H1 (cell line): Measurements from ENCODE around the gene BARHL1. TPM values are rescaled to one million over a fixed set of nuclear protein-coding genes. Genes with fewer than 3 reads are reported as not detected.

Experiments used
- CTCF ChIA-PET: fragments of 300-600 bp; sonication (Branson Sonifier 250); formaldehyde crosslinking; loops from one replicate; lab custom pipeline; 2021; ENCODE audit not compliant: partially characterized antibody; lab: Charles Lee
- POLR2A ChIA-PET: fragments of 300-600 bp; sonication (Branson Sonifier 250); formaldehyde crosslinking; loops from one replicate; lab custom pipeline; 2021; ENCODE audit warnings: inconsistent platforms; ENCODE audit not compliant: partially characterized antibody; lab: Charles Lee
- DNase-seq, 2 experiments: peaks; one replicate each; pipeline versions ENCODE4 v3.0.0 to v3.0.0-alpha.2; 2010 to 2022; ENCODE audit warnings: low spot score in 2 of 2, low read depth in 1 of 2, mixed read lengths in 1 of 2
- FAIRE-seq: peaks from 2 replicates; lab custom pipeline; 2011; peaks lifted over from hg19 to GRCh38; lab: Jason Lieb, UNC
- H2AFZ ChIP-seq: 2 replicates; pipeline ENCODE4 v1.8.1; 2012; ENCODE audit warnings: low read length, inconsistent platforms
- H2AK5ac ChIP-seq: 2 replicates; pipeline ENCODE4 v1.6.1; 2013; ENCODE audit warnings: low read depth, low read length
- H2BK120ac ChIP-seq: replicated peaks from 2 replicates; pipeline ENCODE3; 2013; ENCODE audit warnings: low read depth, low read length, inconsistent platforms
- H2BK12ac ChIP-seq: 2 replicates; pipeline ENCODE4 v1.6.1; 2013; ENCODE audit warnings: low read depth, low read length
- H2BK15ac ChIP-seq: 2 replicates; pipeline ENCODE4 v1.6.1; 2013; ENCODE audit warnings: low read length
- H2BK20ac ChIP-seq: 2 replicates; pipeline ENCODE4 v1.6.1; 2013; ENCODE audit warnings: low read length
- H2BK5ac ChIP-seq: 2 replicates; pipeline ENCODE4 v1.6.1; 2013; ENCODE audit warnings: low read depth, low read length
- H3K14ac ChIP-seq: 2 replicates; pipeline ENCODE4 v1.6.1; 2013; ENCODE audit warnings: inconsistent platforms; ENCODE audit not compliant: insufficient read length
- H3K18ac ChIP-seq: 2 replicates; pipeline ENCODE4 v1.6.1; 2013; ENCODE audit warnings: low read length; ENCODE audit errors: extremely low read depth
- H3K23ac ChIP-seq: 2 replicates; pipeline ENCODE4 v1.6.1; 2013; ENCODE audit warnings: inconsistent platforms; ENCODE audit not compliant: insufficient read length
- H3K23me2 ChIP-seq: 2 replicates; pipeline ENCODE4 v1.6.1; 2013; ENCODE audit warnings: low read depth, low read length
- H3K27ac ChIP-seq: 2 replicates; pipeline ENCODE4 v1.6.1; 2011; ENCODE audit warnings: low read depth, low read length, inconsistent platforms
- H3K27me3 ChIP-seq, 4 experiments: replicated peaks in 1 of 4; 1 replicate in 1 of 4; 2 replicates in 3 of 4; pipeline versions ENCODE4 v1.6.1 to v1.8.1; 2011 to 2013; ENCODE audit warnings: low read length in 3 of 4, mild to moderate bottlenecking in 3 of 4, inconsistent platforms in 2 of 4, mixed read lengths in 2 of 4, moderate library complexity in 1 of 4; ENCODE audit not compliant: control insufficient read depth in 3 of 4, insufficient read depth in 3 of 4; ENCODE audit errors: extremely low read depth in 1 of 4
- H3K36me3 ChIP-seq, 4 experiments: 2 replicates each; pipeline versions ENCODE4 v1.6.1 to v1.8.1; 2011 to 2013; ENCODE audit warnings: mild to moderate bottlenecking in 4 of 4, low read length in 3 of 4, moderate library complexity in 2 of 4, control low read depth in 1 of 4, inconsistent platforms in 1 of 4; ENCODE audit not compliant: insufficient read depth in 4 of 4, control insufficient read depth in 2 of 4
- H3K4ac ChIP-seq: replicated peaks from 2 replicates; pipeline ENCODE3; 2013; ENCODE audit warnings: low read length, low read depth, mixed read lengths, inconsistent platforms; ENCODE audit not compliant: insufficient read length
- H3K4me1 ChIP-seq, 4 experiments: replicated peaks in 1 of 4; 1 replicate in 1 of 4; 2 replicates in 3 of 4; pipeline versions ENCODE4 v1.6.1 to v1.8.1; 2011 to 2013; ENCODE audit warnings: low read length in 3 of 4, inconsistent platforms in 2 of 4, mixed read lengths in 1 of 4; ENCODE audit not compliant: insufficient read depth in 4 of 4, control insufficient read depth in 3 of 4
- H3K4me2 ChIP-seq, 2 experiments: 2 replicates each; pipeline versions ENCODE4 v1.6.1 to v1.8.1; 2011 to 2013; ENCODE audit warnings: low read depth in 2 of 2, low read length in 2 of 2, control low read depth in 1 of 2, inconsistent platforms in 1 of 2, mild to moderate bottlenecking in 1 of 2; ENCODE audit not compliant: insufficient read depth in 1 of 2
- H3K4me3 ChIP-seq, 4 experiments: fragments of 200-600, 300-600 bp in 1 of 4; sonication (generic), shearing (Covaris generic), sonication (Bioruptor Twin) in 1 of 4; 2 replicates each; pipeline versions ENCODE4 v1.5.1 to v1.8.1; 2011 to 2016; ENCODE audit warnings: low read length in 4 of 4, low read depth in 3 of 4, control low read depth in 2 of 4, inconsistent platforms in 2 of 4, mild to moderate bottlenecking in 2 of 4, mixed read lengths in 1 of 4, moderate library complexity in 1 of 4; ENCODE audit not compliant: insufficient read depth in 2 of 4; ENCODE audit errors: extremely low read depth in 1 of 4
- H3K56ac ChIP-seq: replicated peaks from 2 replicates; pipeline ENCODE3; 2013; ENCODE audit warnings: low read depth, mild to moderate bottlenecking, mixed read lengths, low read length, inconsistent platforms; ENCODE audit not compliant: insufficient read length
- H3K79me1 ChIP-seq: 2 replicates; pipeline ENCODE4 v1.6.1; 2013; ENCODE audit warnings: low read depth, low read length, control low read depth
- H3K79me2 ChIP-seq, 2 experiments: 2 replicates each; pipeline versions ENCODE4 v1.6.1 to v1.8.1; 2012 to 2013; ENCODE audit warnings: low read length in 2 of 2, mild to moderate bottlenecking in 2 of 2, inconsistent platforms in 1 of 2; ENCODE audit not compliant: insufficient read depth in 2 of 2, control insufficient read depth in 1 of 2
- H3K9ac ChIP-seq, 4 experiments: replicated peaks in 1 of 4; 1 replicate in 1 of 4; 2 replicates in 3 of 4; pipeline versions ENCODE4 v1.6.1 to v1.8.1; 2011 to 2013; ENCODE audit warnings: low read depth in 3 of 4, low read length in 3 of 4, control low read depth in 2 of 4, mild to moderate bottlenecking in 2 of 4, moderate library complexity in 2 of 4, inconsistent platforms in 1 of 4; ENCODE audit errors: extremely low read depth in 1 of 4
- H3K9me3 ChIP-seq, 2 experiments: 2 replicates each; pipeline versions ENCODE4 v1.6.1 to v1.8.1; 2012 to 2013; ENCODE audit warnings: mild to moderate bottlenecking in 2 of 2, moderate library complexity in 2 of 2, control low read depth in 1 of 2, inconsistent platforms in 1 of 2, low read depth in 1 of 2, low read length in 1 of 2, mixed read lengths in 1 of 2; ENCODE audit not compliant: insufficient read depth in 2 of 2
- H4K20me1 ChIP-seq, 2 experiments: replicated peaks in 1 of 2; 2 replicates each; pipeline versions ENCODE3 to v1.8.1; 2011 to 2013; ENCODE audit warnings: inconsistent platforms in 2 of 2, low read length in 2 of 2, mild to moderate bottlenecking in 1 of 2; ENCODE audit not compliant: insufficient read depth in 2 of 2, control insufficient read depth in 1 of 2
- H4K5ac ChIP-seq: 2 replicates; pipeline ENCODE4 v1.6.1; 2013; ENCODE audit warnings: low read length, low read depth, mixed read lengths, inconsistent platforms; ENCODE audit not compliant: insufficient read length
- H4K8ac ChIP-seq: 2 replicates; pipeline ENCODE4 v1.8.0; 2013; ENCODE audit warnings: mild to moderate bottlenecking, moderate library complexity, low read length, inconsistent platforms; ENCODE audit not compliant: insufficient read depth; ENCODE audit errors: extremely low read depth
- H4K91ac ChIP-seq: replicated peaks from 2 replicates; pipeline ENCODE3; 2013; ENCODE audit warnings: low read length, mixed read lengths, inconsistent platforms; ENCODE audit not compliant: insufficient read length
- EGR1 ChIP-seq: IDR thresholded peaks from 2 replicates; pipeline ENCODE4 v1.6.1; 2011; ENCODE audit warnings: low read depth, low read length, borderline replicate concordance
- HDAC6 ChIP-seq: IDR thresholded peaks from one replicate; pipeline ENCODE4 v1.7.1; 2012; ENCODE audit warnings: low read depth, mild to moderate bottlenecking, inconsistent platforms, low read length, moderate library complexity
- PHF8 ChIP-seq: fragments of 200-600 bp; sonication (generic); conservative IDR thresholded peaks from 2 replicates; pipeline ENCODE4 v1.7.1; 2012; ENCODE audit warnings: low read depth, mild to moderate bottlenecking, inconsistent platforms, low read length, moderate library complexity
- RNF2 ChIP-seq: fragments of 200-900, 300-1000 bp; sonication (generic); IDR thresholded peaks from 2 replicates; pipeline ENCODE4 v1.7.1; 2016; ENCODE audit warnings: borderline replicate concordance, low read depth, mild to moderate bottlenecking, antibody characterized with exemption, low read length; ENCODE audit not compliant: poor library complexity, severe bottlenecking; ENCODE audit errors: missing control alignments
- RXRA ChIP-seq: IDR thresholded peaks from 2 replicates; pipeline ENCODE4 v1.6.1; 2011; ENCODE audit warnings: low read depth, mild to moderate bottlenecking, low read length, moderate library complexity; ENCODE audit not compliant: insufficient read depth
- SIX5 ChIP-seq: IDR thresholded peaks from 2 replicates; pipeline ENCODE4 v1.6.1; 2011; ENCODE audit warnings: mild to moderate bottlenecking, low read depth, low read length
- SP2 ChIP-seq: IDR thresholded peaks from 2 replicates; pipeline ENCODE4 v1.6.1; 2012; ENCODE audit warnings: mild to moderate bottlenecking, low read length, inconsistent platforms
- TAF7 ChIP-seq: optimal IDR thresholded peaks from 2 replicates; pipeline ENCODE3; 2011; ENCODE audit warnings: low read depth, mild to moderate bottlenecking, inconsistent platforms, low read length, moderate library complexity, borderline replicate concordance
- TEAD4 ChIP-seq: IDR thresholded peaks from 2 replicates; pipeline ENCODE4 v1.6.1; 2012; ENCODE audit warnings: low read depth, low read length, inconsistent platforms, mixed read lengths
- ZNF274 ChIP-seq: IDR thresholded peaks from 2 replicates; pipeline ENCODE4 v1.7.0; 2012; ENCODE audit warnings: low read length, borderline replicate concordance; ENCODE audit errors: extremely low read depth
- WGBS, 2 experiments: shearing (Covaris generic) in 1 of 2; methylation state at CpG; one replicate each; pipeline versions ENCODE4 v1.1.6 to v1.1.7; 2013 to 2015; ENCODE audit warnings: low lambda C conversion rate in 2 of 2, mixed read lengths in 2 of 2, inconsistent platforms in 1 of 2, low coverage in 1 of 2, missing lambda C conversion rate in 1 of 2; ENCODE audit not compliant: insufficient replicate concordance in 2 of 2, insufficient coverage in 1 of 2, insufficient read length in 1 of 2; ENCODE audit errors: extremely low coverage in 1 of 2, missing lambda C conversion rate in 1 of 2; 5-methylcytosine and 5-hydroxymethylcytosine counted together
- polyA plus RNA-seq, 7 experiments: library from polyadenylated mRNA; depleted of rRNA in 3 of 7; stranded (reverse) in 5 of 7; unstranded in 2 of 7; fragments of >200 nt in 5 of 7; fragments of 200-250 nt in 2 of 7; gene quantifications; 1 replicate in 5 of 7; 2 replicates in 1 of 7; 4 replicates in 1 of 7; pipeline versions ENCODE4 v1.2.1 to v1.2.3, GENCODE V29; 2011 to 2013; ENCODE audit warnings: missing spikeins in 2 of 7, mixed read lengths in 2 of 7
- total RNA-seq: library from RNA; stranded (reverse); fragmentation: NEBNext Ultra II Directional; extraction: Animal tissue kit (Norgen Biotek cat#: 25700); gene quantifications from 2 replicates; pipeline ENCODE4 v1.2.1, GENCODE V29; 2021

The BARHL1 gene
- total and polyA plus RNA-seq, 2 of the 8 experiments (the other 6 are each of a cell fraction or from before 2014, with no cell fraction given), result not detected

GRCh38 chr9:132631280-132631679 is 48.9 kb downstream of the BARHL1 start:
- H2BK5ac ChIP-seq, result no peak overlapping the region
- 90% methylated on average over 5 of the region's 5 CpGs; no CpG with 5 or more reads in 1 of the 2 experiments for WGBS, 2 experiments
- H2BK12ac ChIP-seq, result no peak overlapping the region
- no peak overlapping the region for H3K9ac ChIP-seq
- no peak for TF ChIP-seq TEAD4
- no peak for TF ChIP-seq HDAC6
- TF ChIP-seq EGR1, result no peak
- TF ChIP-seq TAF7, result no peak
- TF ChIP-seq ZNF274, result no peak
- TF ChIP-seq RXRA, result no peak
- no peak for TF ChIP-seq SP2
- TF ChIP-seq PHF8, result no peak
- no peak for TF ChIP-seq SIX5
- no peak for TF ChIP-seq RNF2
- H4K8ac ChIP-seq, result no peak overlapping the region
- no peak overlapping the region for H3K18ac ChIP-seq
- no peak overlapping the region for H3K27ac ChIP-seq
- no peak overlapping the region for H3K4ac ChIP-seq
- no peak overlapping the region for H3K23ac ChIP-seq
- H3K56ac ChIP-seq, result no peak overlapping the region
- CTCF ChIA-PET, result interaction anchor here (3.9 kb wide), 1 partner anchor 14 kb away, joined by 16 read pairs; no protein-coding TSS in a partner anchor
- H2BK15ac ChIP-seq, result no peak overlapping the region
- no peak overlapping the region for H3K4me3 ChIP-seq
- H3K23me2 ChIP-seq, result no peaks in the 10 kb centered on the region
- no peak overlapping the region for H4K91ac ChIP-seq
- no peaks in the 10 kb centered on the region; the same call in 1 of the 2 replicates for H3K79me1 ChIP-seq
- 0 out of 7 replicates have a peak, but pooled peaks cover 0 to 3% (median 0%) of the 10 kb centered on the region in 4 experiments for H3K4me1 ChIP-seq
- FAIRE-seq, result no peak
- no peak overlapping the region for H2AK5ac ChIP-seq
- H3K36me3 ChIP-seq, result peaks cover 3 to 27% (median 16%) of the 10 kb centered on the region in 4 experiments; a peak in 7 of 8 replicates
- no peak overlapping the region for H2AFZ ChIP-seq
- DNase-seq, result no peak
- H3K14ac ChIP-seq, result no peak overlapping the region
- H2BK20ac ChIP-seq, result no peak overlapping the region
- POLR2A ChIA-PET, result interaction anchor here (1.2 kb wide), 1 partner anchor 13 kb away, joined by 3 read pairs; no protein-coding TSS in a partner anchor
- H4K20me1 ChIP-seq, result peaks cover 3 to 5% of the 10 kb centered on the region in 2 experiments
- no peaks in the 10 kb centered on the region for H3K79me2 ChIP-seq
- no peak overlapping the region for H3K4me2 ChIP-seq
- H3K27me3 ChIP-seq, result no peaks in the 10 kb centered on the region
- H2BK120ac ChIP-seq, result no peak overlapping the region
- no peak overlapping the region for H4K5ac ChIP-seq
- H3K9me3 ChIP-seq, result no peaks in the 10 kb centered on the region
